Measurements from ENCODE around the gene ZBTB5. TPM values are rescaled to one million over a fixed set of nuclear protein-coding genes. Genes with fewer than 3 reads are reported as not detected.

The ZBTB5 gene
- total RNA-seq, 4 donors from 2014 or later, result 15.0 to 23.3 (median 20.5) TPM

DNA sequence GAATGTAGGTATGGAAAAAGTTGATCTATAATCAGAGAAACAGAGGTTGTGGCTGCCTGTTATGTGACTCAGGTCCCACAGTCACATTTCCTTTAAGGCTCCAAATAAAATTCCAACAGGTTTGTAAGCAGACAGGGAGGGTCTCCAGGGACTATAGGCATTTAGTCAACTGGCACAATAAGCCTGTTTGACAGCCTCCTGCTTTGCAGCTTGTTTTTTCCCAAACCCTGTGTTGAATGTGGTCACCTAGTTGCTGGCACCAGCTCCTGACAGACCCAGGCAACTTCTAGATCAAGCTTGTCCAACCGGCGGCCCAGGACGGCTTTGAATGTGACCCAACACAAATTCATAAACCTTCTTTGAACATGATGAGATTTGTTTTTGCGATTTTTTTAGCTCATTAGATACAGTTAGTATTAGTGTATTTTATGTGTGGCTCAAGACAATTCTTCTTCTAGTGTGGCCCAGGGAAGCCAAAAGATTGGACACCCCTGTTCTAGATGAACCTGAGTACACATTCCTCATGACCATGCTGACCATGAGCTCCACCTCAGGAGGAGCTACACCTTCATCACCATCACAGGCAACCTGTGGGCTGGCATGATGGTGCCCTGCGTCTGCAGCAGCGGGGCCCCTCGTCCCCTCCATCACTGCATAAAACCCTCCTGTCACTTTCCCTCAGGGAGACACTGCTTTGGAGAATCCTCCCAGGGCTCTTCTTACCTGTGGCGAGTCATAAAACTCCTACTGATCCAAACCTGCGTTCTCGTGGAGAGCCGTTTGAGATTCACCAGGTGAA, 58.4 kb downstream of the ZBTB5 start:
- no peaks in the 10 kb centered on the region for H3K36me3 ChIP-seq
- peaks cover 0 to 26% (median 0%) of the 10 kb centered on the region in 3 donors for H3K4me1 ChIP-seq
- peak overlapping the region in 1 of 4 donors; percentile 17 for H3K27ac ChIP-seq
- H3K4me3 ChIP-seq, result no peak overlapping the region
- no peaks in the 10 kb centered on the region for H3K27me3 ChIP-seq
- DNase-seq, result no peak
- H3K9me3 ChIP-seq, result no peaks in the 10 kb centered on the region
- intact Hi-C loops (cut with DNase I), result no loop called here
- TF ChIP-seq, protein P1, sequence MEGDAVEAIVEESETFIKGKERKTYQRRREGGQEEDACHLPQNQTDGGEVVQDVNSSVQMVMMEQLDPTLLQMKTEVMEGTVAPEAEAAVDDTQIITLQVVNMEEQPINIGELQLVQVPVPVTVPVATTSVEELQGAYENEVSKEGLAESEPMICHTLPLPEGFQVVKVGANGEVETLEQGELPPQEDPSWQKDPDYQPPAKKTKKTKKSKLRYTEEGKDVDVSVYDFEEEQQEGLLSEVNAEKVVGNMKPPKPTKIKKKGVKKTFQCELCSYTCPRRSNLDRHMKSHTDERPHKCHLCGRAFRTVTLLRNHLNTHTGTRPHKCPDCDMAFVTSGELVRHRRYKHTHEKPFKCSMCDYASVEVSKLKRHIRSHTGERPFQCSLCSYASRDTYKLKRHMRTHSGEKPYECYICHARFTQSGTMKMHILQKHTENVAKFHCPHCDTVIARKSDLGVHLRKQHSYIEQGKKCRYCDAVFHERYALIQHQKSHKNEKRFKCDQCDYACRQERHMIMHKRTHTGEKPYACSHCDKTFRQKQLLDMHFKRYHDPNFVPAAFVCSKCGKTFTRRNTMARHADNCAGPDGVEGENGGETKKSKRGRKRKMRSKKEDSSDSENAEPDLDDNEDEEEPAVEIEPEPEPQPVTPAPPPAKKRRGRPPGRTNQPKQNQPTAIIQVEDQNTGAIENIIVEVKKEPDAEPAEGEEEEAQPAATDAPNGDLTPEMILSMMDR (IDR thresholded peaks at IDR 0.05), result no peak
- 78 to 80% methylated on average over 10 to 11 of the region's 11 CpGs for WGBS, 2 donors

GRCh38 chr9:37405764-37406380, 59.4 kb downstream of the ZBTB5 start:
- peaks cover 0 to 22% (median 0%) of the 10 kb centered on the region in 3 donors for H3K4me1 ChIP-seq
- intact Hi-C loops (cut with DNase I), result no loop called here
- TF ChIP-seq POLR2A (IDR thresholded peaks at IDR 0.05), result no peak
- TF ChIP-seq, protein P1 (IDR thresholded peaks at IDR 0.05), result no peak

DNA sequence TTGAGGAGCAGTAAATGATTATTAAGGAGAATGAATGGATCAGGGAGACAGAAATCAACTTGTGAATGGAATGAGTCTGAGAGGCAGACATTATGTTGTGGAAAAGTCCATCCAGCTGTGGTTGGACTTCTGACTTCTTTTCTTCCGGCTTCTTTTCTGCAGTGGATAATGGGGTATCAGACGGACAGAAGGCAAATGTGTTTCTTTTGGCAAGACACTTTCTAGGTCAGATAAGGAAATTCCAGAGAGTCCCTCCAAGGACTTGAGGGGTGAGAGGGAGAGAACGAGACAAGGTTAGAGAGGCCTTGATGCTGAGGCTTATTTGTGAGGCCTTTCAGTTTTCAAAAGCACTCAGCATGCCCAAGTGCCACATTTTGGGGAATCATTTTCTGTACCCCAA, 59.9 kb downstream of the ZBTB5 start:
- H3K36me3 ChIP-seq, result no peaks in the 10 kb centered on the region
- intact Hi-C loops (cut with DNase I), result no loop called here
- no peak for TF ChIP-seq POLR2A (IDR thresholded peaks at IDR 0.05)
- TF ChIP-seq, protein P1 (IDR thresholded peaks at IDR 0.05), result no peak
- 72 to 86% methylated on average over 3 of the region's 3 CpGs for WGBS, 2 donors
- peaks cover 0 to 22% (median 0%) of the 10 kb centered on the region in 3 donors for H3K4me1 ChIP-seq
- no peak overlapping the region for H3K4me3 ChIP-seq
- H3K9me3 ChIP-seq, result no peaks in the 10 kb centered on the region
- DNase-seq, result no peak
- H3K27me3 ChIP-seq, result no peaks in the 10 kb centered on the region
- no peak overlapping the region for H3K27ac ChIP-seq

More at GRCh38 chr9:37405764-37406380, 59.4 kb downstream of the ZBTB5 start:
- no peaks in the 10 kb centered on the region for H3K36me3 ChIP-seq
- H3K27me3 ChIP-seq, result no peaks in the 10 kb centered on the region
- H3K27ac ChIP-seq, result no peak overlapping the region
- no peaks in the 10 kb centered on the region for H3K9me3 ChIP-seq
- 83 to 88% methylated on average over 8 to 10 of the region's 10 CpGs for WGBS, 2 donors
- no peak for DNase-seq
- H3K4me3 ChIP-seq, result no peak overlapping the region

DNA sequence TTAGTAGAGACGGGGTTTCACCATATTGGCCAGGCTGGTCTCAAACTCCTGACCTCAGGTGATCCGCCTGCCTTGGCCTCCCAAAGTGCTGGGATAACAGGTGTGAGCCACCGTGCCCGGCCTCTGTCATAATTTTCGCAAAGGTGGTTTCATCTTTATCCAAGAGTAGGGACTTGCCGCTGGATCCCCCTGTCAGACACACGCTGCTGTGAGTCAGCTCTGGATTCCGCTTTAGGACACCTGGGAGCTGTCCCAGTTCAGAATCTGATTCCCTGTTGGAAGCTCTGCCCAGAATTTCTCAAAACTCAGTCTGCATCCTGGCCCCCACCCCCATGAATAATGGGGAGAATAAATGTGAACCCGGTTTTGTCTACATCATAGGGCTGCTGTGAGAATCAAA, 60.7 kb downstream of the ZBTB5 start:
- Histone ChIP-seq H3K4me3 (no peak overlapping the region), H3K27me3 (no peaks in the 10 kb centered on the region), H3K4me1 (peaks cover 0 to 22% (median 0%) of the 10 kb centered on the region in 3 donors), H3K27ac (no peak overlapping the region), H3K36me3 (no peaks in the 10 kb centered on the region), H3K9me3 (no peaks in the 10 kb centered on the region)
- WGBS, 2 donors, result 65 to 68% methylated on average over 4 to 9 of the region's 9 CpGs
- no peak for DNase-seq
- intact Hi-C loops (cut with DNase I), result no loop called here
- TF ChIP-seq, protein P1 (IDR thresholded peaks at IDR 0.05), result no peak

DNA sequence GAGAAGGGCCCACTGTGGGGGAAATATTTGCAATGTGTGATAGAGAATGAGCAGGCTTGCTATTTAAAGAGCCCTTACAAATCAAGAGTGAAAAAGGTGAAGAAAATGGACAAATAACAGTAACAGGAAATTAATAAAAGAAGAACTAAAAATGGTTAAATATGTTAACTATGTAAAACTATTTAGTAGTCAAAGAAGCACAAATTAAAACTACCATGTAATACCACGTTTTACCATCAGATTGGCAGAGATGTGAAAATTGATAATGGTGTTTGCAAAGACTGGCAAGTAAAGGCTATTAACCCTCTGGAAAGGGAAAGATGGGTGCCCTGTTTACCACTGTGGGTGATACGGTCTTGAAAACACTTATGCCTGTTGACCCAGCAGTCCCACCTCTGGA, 65.9 kb downstream of the ZBTB5 start:
- WGBS, 2 donors, result 63 to 72% methylated on average over 2 of the region's 2 CpGs
- H3K9me3 ChIP-seq, result no peaks in the 10 kb centered on the region
- no peak for TF ChIP-seq POLR2A (IDR thresholded peaks at IDR 0.05)
- TF ChIP-seq, protein P1 (IDR thresholded peaks at IDR 0.05), result no peak
- no peak overlapping the region for H3K27ac ChIP-seq
- DNase-seq, result no peak
- no peaks in the 10 kb centered on the region for H3K27me3 ChIP-seq
- intact Hi-C loops (cut with DNase I), result no loop called here
- H3K4me3 ChIP-seq, result no peak overlapping the region
- no peaks in the 10 kb centered on the region for H3K36me3 ChIP-seq
- peaks cover 0 to 4% (median 0%) of the 10 kb centered on the region in 3 donors for H3K4me1 ChIP-seq
